AG09309 (cell line): Measurements from ENCODE around the gene POMGNT1.

Experiments used
- DNase-seq: peaks from one replicate; pipeline ENCODE4 v3.0.0-alpha.2; 2010; ENCODE audit warnings: low read depth
- H3K4me3 ChIP-seq: 2 replicates; pipeline ENCODE4 v1.5.1; 2011; ENCODE audit warnings: mild to moderate bottlenecking, low read depth, low read length, moderate library complexity; ENCODE audit not compliant: control insufficient read depth
- CTCF ChIP-seq: IDR thresholded peaks from 2 replicates; pipeline ENCODE4 v1.5.1; 2011; ENCODE audit warnings: mild to moderate bottlenecking, low read depth, low read length, inconsistent platforms; ENCODE audit not compliant: insufficient read depth, control insufficient read depth; ENCODE audit errors: missing control alignments

POMGNT1 gene

GRCh38 chr1:46219551-46220520, 21.6 kb upstream of the POMGNT1 start:
- DNase-seq: no peak
- TF ChIP-seq CTCF: no peak
- H3K4me3 ChIP-seq: no peak overlapping the region

- no peak overlapping the region for H3K4me3 ChIP-seq
- no peak for DNase-seq
- TF ChIP-seq CTCF: no peak
Observed at GRCh38 chr1:46218443-46218842, 20.2 kb upstream of the POMGNT1 start.

- no peak for TF ChIP-seq CTCF
- no peak overlapping the region for H3K4me3 ChIP-seq
- no peak for DNase-seq
Observed at GRCh38 chr1:46215504-46215903, 17.3 kb upstream of the POMGNT1 start.

GRCh38 chr1:46211051-46211450, 12.8 kb upstream of the POMGNT1 start:
- H3K4me3 ChIP-seq: no peak overlapping the region
- no peak for DNase-seq
- TF ChIP-seq CTCF: no peak

DNA sequence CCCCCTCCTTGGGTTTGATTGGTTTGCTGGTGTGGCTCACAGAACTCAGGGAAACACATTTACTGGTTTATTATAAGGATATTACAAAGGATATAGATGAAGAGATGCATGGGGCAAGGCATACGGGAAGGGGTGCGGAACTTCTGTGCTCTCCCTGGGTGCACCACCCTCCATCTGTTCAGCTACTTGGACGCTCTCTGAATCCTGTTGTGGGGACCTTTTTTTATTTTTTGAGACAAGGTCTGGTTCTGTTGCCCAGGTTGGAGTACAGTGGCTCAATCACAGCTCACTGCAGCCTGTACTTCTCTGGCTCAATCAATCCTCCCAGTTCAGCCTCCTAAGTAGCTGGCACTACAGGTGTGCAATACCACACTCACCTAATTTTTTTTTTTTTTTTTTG, 12.3 kb upstream of the POMGNT1 start:
- no peak overlapping the region for H3K4me3 ChIP-seq
- no peak for TF ChIP-seq CTCF
- no peak for DNase-seq

DNA sequence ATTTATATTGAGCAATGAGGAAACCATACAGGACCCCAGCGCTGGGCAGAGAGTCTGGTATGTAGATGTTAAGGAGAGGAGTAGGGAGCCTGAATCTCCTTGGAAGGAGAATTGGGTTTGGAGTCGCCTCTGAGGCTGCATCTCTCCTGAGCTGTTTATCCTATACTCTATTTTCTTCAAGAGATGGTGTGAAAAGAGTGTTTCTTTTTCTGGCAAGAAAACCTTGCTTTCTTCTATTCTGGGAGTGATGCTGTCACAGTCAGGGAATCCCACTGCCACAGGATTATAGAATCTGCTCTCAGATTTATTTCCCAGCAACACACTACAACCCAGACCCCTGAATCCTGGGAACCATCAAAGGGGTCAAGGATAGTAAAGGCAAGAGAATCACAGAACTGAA, 8.2 kb upstream of the POMGNT1 start:
- no peak for TF ChIP-seq CTCF
- DNase-seq: no peak
- H3K4me3 ChIP-seq: no peak overlapping the region

GRCh38 chr1:46205791-46206190, 7.6 kb upstream of the POMGNT1 start:
- no peak for DNase-seq
- TF ChIP-seq CTCF: no peak
- no peak overlapping the region for H3K4me3 ChIP-seq
